ENCODE data around the gene MSL2.
"Not testable (repeated sequence)": the region's sequence is repeated elsewhere in the genome, so short reads cannot be mapped to it uniquely, and the experiment has no call there.

The MSL2 gene, protein sequence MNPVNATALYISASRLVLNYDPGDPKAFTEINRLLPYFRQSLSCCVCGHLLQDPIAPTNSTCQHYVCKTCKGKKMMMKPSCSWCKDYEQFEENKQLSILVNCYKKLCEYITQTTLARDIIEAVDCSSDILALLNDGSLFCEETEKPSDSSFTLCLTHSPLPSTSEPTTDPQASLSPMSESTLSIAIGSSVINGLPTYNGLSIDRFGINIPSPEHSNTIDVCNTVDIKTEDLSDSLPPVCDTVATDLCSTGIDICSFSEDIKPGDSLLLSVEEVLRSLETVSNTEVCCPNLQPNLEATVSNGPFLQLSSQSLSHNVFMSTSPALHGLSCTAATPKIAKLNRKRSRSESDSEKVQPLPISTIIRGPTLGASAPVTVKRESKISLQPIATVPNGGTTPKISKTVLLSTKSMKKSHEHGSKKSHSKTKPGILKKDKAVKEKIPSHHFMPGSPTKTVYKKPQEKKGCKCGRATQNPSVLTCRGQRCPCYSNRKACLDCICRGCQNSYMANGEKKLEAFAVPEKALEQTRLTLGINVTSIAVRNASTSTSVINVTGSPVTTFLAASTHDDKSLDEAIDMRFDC

GRCh38 chr3:136196064-136196400 is at the start of gene MSL2:
MSL2 (minus strand) TSS chr3:136196335; CDS start chr3:136195113, 1,222 bp downstream.
- DNase-seq = no peak

GRCh38 chr3:136245691-136246090 is 49.6 kb upstream of the MSL2 start:
- no peak for DNase-seq

- no peak for DNase-seq
Observed at GRCh38 chr3:136239094-136239493, 43.0 kb upstream of the MSL2 start.

DNA sequence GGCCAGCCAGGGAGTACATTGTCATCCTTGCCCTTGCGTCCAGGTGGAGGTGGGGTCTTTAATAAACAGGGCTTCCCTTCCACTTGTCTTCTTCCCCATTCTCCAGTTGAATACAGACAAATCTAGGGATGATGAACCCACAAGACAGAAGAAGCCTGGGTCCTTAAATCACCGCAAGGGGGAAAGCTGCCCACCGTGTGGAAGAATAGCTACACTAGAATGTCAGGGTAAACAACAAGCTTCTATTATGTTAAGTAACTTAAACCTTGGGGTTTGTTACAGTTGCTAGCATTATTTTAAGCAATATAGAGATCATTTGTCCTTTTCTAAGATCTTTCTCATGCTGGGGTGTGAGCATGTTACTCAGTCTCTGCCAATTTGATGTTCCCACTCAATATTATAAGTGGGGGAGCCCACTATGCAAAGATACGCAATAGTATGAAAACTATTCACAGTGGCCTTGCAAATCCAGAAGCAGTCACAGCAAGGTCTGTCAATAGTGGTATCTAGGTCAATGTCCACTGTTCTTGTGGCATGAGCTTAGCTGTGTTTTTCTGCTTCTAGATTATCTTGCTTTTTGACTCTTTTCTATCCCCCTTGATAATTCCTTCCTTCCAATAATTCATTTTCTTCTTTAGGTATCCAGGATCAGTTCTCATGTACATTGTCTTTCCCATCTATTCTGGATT is 42.0 kb upstream of the MSL2 start:
- no peak for DNase-seq

DNA sequence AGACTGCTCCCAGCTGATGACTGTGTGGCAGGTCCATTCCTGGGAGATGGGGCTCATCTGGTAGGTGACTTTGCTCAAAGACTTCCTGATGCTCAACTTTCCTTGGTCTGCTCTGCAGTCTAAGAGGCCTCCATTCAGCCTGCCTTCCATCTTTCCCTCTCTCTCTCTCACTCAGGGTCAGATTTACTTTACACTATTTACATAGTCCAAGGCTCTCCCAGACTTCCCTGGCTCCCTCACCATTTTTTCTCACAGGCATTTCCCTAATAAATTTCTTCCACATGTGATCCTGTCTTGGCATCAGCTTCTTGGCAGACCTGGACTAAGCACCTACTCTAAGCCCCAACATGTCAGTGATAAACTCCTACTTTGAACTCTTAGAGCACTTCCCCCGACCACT is 41.0 kb upstream of the MSL2 start:
- DNase-seq = no peak

GRCh38 chr3:136236109-136236508 is 40.0 kb upstream of the MSL2 start:
- DNase-seq = no peak

DNA sequence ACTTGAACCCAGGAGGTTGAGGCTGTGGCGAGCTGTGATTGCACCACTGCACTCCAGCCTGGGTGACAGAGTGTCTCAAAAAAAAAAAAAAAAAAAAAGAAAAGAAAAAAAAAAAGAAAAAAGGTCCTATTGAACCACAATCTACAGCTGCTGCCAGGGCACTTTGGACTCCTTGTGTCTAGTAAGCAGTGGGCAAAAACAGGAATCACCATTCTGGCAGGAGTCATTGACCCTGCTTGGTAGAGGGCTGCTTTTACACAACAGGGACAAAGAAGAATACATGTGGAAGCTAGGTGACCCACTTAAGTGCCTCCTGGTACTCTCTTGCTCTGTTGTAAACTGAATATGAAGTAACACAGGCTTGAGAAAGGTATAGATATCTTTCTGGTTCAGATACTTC is 39.4 kb upstream of the MSL2 start:
- no peak for DNase-seq

GRCh38 chr3:136232413-136232812 is 36.3 kb upstream of the MSL2 start:
- no peak for DNase-seq

DNA sequence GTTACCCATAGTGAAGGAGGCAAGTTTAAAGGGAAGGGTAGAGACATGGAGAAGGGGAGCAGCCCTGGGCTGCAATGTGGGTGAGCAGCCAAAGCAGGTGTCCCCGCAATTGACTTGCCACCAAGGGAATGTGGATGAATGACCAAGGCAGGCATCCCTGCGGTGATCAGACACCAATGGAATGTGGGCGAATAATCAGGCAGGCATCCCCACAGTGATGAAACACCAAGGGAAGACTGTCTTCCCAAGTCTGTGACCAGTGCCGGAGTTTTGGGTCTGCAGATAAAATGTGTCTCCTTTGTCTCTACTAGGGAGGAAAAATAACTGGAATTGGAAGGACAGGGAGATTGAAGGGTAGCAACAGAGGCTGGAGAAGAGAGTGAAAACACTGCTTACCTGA is 26.6 kb upstream of the MSL2 start:
- not testable (repeated sequence) for DNase-seq

GRCh38 chr3:136211547-136211946 is 15.4 kb upstream of the MSL2 start:
- DNase-seq = no peak

- DNase-seq = no peak
Observed at GRCh38 chr3:136209921-136210320, 13.8 kb upstream of the MSL2 start.

- no peak for DNase-seq
Observed at GRCh38 chr3:136207489-136208115, 11.5 kb upstream of the MSL2 start.

- DNase-seq = not testable (repeated sequence)
Observed at GRCh38 chr3:136199219-136199618, 3.1 kb upstream of the MSL2 start.

DNA sequence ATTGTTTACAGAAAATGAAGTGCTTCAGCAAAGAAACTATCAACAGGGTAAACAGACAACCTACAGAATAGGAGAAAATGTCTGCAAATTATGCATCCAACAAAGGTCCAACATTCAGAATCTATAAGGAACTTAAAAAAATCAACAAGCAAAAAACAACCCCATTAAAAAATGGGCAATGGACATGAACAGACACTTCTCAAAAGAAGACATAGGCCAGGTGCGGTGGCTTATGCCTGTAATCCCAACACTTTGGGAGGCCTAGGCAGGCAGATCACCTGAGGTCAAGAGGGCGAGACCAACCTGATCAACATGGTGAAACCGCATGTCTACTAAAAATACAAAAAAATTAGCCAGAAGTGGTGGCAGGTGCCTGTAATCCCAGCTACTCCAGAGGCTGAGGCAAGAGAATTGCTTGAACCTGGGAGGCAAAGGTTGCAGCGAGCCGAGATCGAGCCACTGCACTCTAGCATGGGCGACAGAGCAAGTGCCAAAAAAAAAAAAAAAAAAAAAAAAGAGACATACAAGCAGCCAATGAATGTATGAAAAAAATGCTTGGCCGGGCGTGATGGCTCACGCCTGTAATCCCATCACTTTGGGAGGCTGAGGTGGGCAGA is 2.4 kb upstream of the MSL2 start:
- not testable (repeated sequence) for DNase-seq

- DNase-seq = no peak
Observed at GRCh38 chr3:136197159-136197793, 1.1 kb upstream of the MSL2 start.

DNA sequence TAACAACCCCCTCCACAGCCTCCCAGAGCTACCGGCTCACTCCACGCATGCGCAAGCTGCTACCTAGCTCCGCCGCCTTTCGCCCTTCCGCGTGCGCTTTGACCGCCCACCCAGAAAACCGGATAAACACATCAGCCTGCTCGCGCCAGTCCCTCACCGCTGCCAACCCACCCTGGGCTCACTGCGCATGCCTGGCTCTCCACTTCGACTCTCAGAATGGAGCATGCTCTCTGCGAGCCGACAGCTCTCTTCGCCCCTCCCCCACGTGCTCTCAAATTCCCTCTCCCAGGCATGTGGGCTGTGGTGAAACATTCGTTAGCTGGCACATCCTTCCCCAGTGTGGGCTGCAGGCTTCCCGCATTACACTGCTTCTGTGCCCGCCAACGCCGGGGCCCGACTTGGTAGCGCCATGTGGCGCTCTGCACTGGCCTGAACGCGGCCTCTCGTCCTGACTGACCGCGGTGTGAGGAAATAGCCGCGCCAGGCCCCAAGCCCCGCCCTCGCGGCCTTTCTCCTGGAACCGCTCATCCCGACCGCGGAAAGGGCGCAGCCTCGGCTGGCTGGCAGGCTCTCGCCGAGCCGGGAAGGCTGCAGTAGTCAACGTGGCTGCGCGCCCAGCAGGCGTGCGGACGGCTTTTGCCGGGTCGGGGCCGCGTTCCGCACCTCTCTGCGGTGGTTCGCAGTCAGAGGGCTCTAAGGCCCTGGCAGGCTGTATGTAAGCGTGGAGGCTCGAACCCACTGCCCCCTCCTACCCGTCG is 445 bp upstream of the MSL2 start:
- peak; percentile 99 for DNase-seq

DNA sequence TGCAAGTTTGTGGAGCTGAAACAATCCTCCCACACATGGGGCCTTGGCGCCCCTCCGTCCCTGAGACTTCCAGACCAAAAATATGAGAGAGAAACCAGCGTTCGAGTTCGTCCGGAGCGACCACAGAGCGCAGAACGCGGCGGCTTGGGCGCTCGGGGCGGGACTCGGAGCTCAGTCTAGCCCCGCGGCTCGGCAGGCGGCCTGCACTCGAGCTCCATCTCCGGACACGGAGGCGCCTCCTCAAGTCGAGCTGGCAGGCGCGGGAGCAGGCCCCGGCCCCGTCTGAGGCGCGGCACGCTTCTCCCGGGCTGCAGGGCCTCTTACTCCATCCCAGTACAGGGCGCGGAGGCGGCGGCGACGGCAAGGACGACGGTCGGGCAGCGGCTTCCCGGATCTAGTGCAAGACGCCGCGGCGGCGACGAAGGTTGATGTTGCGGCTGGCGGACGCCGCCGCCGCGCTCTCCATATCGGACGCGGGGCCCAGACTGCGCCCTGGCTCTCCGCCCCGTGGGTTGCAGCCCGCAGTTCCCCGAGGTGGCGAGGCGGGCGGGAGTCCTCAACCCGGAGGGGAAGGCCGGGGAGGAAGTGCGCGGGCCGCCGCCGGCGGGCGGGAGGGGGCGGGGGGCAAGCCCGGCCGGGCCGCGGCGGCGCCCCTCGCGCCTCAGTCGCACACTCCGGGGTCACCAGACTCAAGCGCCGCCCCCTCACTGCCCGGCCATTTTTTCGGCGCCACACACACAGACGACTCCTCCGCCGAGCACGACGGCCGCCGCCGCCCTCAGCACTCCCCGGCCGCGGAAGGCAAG is 674 bp downstream of the MSL2 start:
- DNase-seq = peak; percentile 36

DNA sequence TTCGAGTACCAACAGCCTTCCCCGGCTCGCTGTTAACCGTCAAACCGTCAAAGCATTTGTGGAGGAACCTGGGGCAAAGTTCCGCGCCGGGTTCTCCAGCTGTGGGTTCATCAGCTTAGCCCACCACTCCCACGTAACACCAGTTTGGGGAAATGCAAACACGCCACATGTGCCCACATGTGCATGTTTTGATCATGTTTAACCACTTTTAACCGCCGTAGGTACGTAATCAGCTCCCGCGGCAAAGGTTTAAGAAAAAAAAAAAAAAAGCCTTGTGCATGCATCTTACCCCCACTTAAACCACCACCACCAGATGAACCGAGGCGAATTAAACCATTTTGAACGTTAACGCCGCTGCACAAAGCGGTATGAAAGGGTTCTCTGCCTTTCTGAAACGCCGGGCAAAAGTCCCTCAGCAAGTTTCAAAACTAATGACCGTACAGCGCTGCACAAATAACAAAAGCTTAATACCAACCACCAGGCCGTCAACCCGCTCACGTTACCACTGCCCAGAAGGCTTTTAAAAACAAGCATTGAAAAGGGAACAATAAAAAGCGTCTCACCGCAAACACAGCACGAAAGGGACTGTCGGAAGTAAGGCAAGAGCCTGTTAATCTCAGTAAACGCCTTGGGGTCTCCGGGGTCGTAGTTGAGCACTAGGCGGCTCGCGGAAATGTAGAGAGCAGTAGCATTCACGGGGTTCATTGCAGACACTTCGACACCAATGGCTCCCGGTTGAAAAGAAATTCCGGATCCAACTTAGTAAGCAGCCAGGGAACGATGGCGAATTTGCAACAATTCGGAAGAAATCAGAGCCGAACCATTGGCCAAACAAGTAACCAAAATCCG is 1.5 kb downstream of the MSL2 start:
- DNase-seq = no peak

DNA sequence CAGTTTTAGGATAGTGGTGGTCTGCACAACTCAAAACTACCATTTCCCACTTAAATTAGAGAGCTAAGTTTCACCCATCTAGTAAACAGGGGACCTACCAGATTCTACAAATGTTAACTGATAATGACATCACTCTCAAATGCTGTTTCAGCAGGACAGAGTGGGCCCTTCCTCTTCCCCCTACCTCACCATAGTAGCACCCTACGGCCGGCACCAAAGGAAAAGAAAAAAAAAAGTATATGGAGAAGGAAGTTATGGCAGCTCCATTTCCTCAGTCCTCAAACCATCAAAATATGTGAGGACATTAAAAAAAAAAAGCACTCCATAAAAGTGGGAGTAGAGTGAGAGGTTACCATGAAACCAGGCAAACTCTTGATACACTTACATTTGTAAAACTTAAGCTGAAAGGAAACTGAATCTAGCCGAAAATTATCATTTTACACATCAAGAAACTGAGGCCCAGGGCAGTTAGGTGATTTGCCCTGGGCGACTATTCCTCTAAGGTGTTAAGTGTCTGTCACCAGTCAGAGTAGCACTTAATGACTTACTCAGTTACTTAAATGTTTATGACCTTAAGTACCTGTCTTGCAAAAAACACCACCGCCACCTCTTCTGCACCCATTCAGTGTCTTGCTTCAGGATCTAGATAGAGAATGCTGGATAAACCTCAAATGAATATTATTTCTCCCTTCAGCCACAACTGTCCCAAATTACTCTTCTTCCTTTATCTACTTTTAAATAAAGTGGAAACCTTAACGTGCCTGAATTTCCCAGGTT is 2.7 kb downstream of the MSL2 start:
- DNase-seq = no peak
